GM19240 (cell line): ENCODE data around the gene RNF151.
"Not testable (repeated sequence)": the region's sequence is repeated elsewhere in the genome, so short reads cannot be mapped to it uniquely, and the experiment has no call there.

Experiments used
- DNase-seq: peaks from one replicate; pipeline ENCODE4 v3.0.0; 2011; ENCODE audit warnings: low spot score; ENCODE audit not compliant: insufficient read length

The RNF151 gene

DNA sequence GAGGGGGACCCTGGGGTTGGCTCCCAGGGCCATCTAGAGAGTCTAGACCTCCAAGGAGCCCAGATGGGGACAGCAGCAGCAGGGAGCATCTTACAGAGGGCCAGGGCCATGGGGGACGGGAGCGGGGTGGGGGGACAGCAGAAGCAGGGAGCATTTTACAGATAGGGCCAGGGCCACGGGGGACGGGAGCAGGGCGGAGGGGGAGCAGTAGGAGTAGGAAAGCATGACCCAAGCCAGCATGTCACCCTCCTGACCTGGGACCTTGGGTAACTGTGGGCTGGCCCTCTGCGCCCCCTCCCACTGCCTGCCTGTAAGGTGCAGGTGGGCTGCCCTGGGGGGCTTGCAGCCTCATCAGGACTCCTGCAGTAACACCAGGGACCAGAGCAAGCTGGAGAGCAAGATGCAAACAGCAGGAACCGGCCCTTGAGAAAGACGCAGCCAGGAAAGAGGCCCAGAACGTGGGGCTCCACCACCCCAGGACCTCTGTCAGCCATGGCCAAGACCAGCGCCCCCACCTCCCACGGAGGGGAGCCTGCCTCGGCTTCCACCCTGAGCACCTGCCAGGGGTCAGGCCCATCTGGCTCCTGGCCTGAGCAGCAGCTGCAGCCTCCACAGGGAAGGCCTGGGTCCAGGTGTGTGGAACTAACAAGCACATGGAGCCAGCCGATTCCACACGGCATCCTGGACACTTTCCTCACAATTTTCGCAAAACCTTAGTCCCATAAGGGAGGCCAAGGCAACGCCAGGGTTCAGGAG is 40.6 kb downstream of the RNF151 start:
- no peak for DNase-seq

DNA sequence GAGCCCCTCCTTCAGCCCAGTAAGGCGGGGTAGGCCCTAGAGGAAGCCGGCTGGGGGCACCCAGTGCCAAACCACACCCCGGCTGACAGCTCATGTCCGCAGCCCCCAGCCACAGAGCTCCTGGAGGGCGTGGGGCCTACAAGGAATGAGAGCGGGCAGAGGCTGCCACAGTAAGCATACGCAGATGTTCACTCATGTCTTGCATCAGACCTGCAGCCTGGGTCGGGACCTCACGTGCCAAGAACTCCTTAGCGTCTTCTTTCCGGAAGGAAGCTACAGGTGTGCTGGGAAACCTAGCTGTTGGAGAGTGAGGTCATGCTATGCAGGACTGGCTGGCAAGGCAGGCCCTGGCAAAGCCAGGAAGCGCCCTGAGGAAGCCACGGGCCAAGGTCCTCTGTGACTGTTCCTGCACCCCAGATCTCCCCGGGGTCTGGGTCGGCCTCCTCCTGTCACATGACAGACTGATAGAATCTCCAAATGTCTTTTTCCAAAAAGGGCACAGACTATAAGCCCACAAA is 41.4 kb downstream of the RNF151 start:
- DNase-seq, result no peak

DNA sequence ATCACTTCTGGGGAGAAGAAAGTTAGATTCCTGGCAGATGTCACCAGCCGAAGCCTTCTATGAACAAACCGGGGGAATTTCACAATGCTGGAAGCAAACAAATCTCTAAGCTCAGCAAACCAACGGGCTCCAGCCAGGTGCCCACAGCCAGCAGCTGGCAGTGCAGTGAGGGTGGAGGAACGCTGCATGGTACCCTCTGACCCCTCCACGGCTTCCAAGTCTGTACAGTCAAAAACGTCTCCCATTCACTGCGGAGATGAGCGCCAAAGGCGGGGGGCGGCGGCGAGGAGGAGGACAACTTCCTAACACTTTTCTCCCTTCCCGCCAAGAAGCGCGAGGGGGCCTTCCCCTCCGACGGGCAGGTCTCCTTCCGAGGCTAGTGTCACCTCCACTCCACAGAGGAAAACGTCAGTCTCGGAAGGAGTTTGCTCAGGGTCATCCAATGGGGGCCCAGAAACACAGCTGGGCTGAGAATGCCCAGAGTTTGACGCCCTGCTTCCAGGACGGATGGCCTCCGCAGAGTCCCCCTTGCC is 42.0 kb downstream of the RNF151 start:
- DNase-seq, result no peak

DNA sequence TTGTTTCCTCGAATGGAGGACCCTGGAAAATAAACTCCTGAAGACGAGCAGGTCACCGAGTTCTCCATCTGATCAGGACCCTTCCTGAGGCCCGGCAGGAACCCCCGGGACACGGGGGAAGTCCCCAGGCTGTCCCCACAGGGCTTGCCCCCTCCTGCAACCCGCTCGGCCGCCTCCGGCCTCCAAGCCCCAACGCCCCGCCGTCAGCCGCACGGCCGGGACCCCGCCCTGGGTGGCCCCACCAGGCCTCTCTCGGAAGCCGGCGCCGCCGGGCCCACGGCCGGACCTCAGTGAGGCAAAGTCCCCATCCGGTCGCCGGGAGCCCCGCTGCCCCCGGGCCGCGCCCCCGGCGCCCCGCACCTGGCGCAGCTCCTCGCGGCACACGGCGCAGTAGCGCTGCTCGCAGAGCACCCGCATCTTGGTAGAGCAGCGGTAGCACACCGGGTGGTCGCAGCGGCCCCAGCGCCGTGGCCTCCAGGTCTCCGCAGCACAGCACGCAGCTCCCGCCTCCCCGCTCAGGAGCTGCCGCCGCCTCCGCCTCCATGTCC is 42.6 kb downstream of the RNF151 start:
- DNase-seq, result no peak

DNA sequence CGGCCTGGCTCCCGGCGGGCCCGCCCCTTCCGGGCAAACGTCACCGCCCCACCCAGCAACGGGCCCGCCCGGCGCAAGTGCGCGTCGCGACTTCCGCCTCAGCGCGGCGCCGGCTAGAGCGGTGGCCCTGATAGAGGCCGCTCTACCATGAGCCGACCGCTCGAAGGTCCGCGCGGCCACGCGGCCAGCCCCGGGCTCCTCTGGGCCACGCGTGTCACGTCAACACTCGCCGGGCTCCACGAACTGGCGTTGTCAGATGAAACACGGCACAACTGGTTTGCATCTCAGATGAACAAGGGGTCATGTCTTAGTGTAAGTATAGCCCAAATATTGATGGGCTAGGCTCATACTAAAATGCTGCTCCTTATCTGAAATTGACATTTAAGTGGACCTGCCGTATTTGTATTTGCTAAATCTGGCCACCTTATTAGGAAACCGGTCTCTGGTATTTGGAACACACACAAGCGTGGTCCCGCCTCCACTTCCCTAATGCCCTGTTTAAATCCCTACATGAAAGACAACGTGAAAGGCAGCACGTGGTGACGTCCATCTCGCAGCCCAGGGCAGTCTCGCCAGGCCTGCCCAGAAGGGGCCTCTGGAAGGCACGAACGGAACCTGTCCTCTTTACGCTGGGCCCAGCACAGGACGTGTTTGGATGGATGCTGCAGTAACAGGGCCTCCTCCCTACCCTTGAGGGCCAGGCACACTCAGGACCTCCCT is 43.3 kb downstream of the RNF151 start, which contains the start of gene ZNF598:
TSS of gene ZNF598 (minus strand) at position 31 of the 720 bp plus-strand sequence.
- peak; percentile 91 for DNase-seq

DNA sequence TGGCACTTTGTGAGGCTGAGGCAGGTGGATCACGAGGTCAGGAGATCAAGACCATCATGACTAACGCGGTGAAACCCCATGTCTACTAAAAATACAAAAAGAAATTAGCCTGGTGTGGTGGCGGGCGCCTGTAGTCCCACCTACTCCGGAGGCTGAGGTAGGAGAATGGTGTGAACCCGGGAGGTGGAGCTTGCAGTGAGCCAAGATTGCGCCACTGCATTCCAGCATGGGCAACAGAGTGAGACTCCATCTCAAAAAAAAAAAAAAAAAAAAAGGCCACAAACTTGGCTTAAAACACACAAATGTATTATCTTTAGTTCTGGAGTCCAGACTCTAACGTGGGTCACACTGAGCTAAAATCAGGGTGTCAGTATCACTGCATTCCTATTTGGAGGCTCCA is 45.1 kb downstream of the RNF151 start:
- not testable (repeated sequence) for DNase-seq

DNA sequence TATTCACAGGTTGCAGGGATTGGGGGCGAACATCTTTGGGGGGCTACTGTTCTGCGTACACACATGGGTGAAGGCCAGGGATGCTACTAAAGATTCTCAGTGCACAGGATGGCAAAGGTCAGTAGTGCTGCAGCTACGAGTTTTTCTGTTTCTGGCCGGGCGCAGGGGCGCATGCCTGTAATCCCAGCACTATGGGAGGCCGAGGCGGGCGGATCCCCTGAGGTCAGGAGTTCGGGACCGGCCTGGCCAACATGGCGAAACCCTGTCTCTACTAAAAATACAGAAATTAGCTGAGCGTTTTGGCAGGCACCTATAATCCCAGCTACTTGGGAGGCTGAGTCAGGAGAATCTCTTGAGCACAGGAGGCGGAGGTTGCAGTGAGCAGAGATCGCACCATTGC is 46.9 kb downstream of the RNF151 start:
- DNase-seq, result no peak

DNA sequence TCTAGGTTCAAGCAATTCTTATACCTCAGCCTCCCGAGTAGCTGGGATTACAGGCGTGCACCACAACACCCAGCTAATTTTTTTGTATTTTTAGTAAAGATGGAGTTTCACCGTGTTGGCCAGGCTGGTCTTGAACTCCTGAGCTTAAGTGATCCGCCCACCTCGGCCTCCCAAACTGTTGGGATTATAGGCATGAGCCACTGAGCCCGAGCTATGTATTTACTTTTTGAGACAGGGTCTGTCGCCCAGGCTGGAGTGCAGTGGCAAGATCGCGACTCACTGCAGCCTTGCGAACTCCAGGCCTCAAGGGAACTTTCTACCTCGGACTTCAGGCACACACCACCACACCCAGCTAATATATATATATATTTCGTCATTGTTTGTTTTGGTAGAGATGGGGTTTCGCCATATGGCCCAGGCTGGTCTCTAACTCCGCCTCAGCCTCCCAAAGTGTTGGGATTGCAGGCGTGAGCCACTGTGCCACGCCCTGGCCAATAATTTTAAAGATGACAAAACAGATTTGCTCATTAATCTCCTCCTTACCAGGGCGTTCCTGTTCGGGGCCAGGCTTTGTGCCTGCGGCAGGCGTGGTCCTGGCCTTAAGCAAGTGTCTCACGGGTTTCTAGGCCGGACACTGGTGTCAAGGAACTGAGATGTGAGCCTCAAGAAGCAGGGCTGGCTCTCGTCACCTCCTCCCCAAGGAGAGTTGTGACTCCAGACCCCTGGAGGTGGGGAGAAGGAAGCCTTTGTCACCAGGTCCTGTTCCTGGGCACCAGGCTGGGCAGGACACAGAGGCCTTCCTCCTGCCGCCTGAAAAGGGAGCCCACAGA is 48.7 kb downstream of the RNF151 start:
- DNase-seq, result no peak

DNA sequence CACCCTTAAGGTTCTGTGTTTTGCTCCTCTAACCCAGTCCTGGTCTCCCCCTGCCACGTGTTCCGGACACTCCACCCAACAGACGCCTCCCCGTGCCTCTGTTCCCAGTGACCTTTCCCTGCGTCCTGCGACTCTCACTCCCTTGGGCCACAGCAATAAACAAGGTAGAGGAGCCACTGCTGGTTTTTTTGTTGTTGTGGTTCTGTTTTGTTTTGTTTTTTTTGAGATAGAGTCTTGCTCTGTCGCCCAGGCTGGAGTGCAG is 49.2 kb downstream of the RNF151 start:
- DNase-seq, result no peak

DNA sequence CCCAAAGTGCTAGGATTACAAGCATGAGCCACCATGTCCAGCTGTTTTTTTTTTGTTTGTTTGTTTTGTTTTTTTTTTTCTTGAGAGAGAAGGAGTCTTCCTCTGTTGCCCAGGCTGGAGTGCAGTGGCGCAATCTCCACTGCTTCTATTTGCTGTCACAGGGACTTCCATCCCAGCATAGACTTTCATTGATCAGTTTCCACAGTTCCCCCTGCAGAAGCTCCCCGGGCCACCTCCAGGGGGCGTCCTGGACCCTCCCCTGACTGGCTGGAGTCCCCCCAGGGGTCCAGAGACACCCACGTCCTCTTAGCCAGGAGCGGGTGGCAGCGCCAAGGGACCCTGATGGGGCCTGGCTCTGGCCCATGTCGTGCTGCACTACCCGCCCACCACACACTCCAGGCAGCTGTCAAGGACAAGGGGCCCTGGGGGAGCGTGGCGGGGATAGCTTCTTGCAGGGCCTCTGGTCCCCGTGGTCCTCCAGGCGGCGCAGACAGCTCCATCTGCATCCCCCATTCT is 49.8 kb downstream of the RNF151 start:
- DNase-seq, result no peak
